Measurements from ENCODE around the gene PIEZO1.

PIEZO1 gene

GRCh38 chr16:88817785-88818574 lies 33.0 kb upstream of the PIEZO1 start:
- DNase-seq (ENCODE audit: low read depth in 2 of 2) = no peak

- no peak for DNase-seq (ENCODE audit: low read depth in 2 of 2)
Observed at GRCh38 chr16:88816736-88817535, 31.9 kb upstream of the PIEZO1 start.

DNA sequence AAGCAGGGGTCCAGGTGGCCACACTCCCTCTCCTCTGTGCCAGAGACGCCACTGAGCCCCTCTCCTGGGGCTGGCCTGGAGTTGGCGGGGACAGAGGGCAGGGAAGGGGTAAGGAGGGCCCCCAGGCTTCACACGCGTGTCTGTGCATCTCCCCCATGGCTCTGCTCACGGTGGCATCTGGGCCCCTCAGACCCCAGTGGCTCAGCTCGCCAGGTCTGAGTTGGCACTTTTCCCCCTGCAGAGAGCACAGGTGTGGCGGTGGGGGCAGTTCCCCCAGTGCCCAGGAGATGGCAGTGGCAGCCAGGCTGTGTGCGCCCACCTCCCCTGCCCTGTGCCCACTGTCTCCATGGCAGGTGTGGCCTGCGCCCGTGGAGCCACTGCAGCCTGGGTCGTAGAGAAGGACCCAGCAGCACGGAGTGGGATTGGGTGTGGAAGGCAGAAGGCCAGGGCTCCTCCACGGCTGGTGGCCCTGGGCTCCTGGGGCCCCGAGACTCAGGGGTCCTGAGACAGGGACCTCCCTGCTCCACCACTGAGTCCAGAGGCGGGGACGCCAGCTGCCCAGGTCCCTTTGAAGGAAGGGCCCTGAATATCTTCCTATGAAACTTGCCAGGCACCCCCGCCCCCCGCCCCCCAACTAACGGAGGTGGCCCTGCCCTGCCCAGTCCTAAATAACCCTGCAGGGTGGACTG lies 31.0 kb upstream of the PIEZO1 start:
- no peak for DNase-seq (ENCODE audit: low read depth in 2 of 2)

GRCh38 chr16:88815227-88815626 lies 30.2 kb upstream of the PIEZO1 start:
- no peak for DNase-seq (ENCODE audit: low read depth in 2 of 2)

DNA sequence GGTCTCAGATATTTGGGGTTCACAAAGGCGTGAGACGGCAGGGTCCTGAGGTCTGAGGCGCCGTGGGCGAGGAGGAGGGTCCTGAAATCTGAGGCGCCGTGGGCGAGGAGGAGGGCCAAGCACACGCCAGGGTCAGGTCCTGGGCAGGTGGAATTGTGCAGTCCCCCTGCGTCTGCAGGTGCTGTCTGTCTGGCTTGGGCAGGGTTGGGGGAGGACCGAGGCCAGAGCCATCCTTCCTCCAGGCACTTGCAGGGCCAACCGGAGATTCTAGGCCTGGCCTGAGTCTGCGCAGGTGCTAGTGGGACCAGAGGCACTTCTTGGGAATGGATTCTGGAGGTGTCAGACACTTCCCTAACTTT lies 29.1 kb upstream of the PIEZO1 start:
- no peak for DNase-seq (ENCODE audit: low read depth in 2 of 2)

- DNase-seq (ENCODE audit: low read depth in 2 of 2) = no peak
Observed at GRCh38 chr16:88813269-88814143, 28.5 kb upstream of the PIEZO1 start.

- no peak for DNase-seq (ENCODE audit: low read depth in 2 of 2)
Observed at GRCh38 chr16:88812513-88813268, 27.7 kb upstream of the PIEZO1 start.

GRCh38 chr16:88811769-88812512 lies 26.9 kb upstream of the PIEZO1 start, which contains the start of gene APRT:
Gene APRT, minus strand, starts transcription at chr16:88811928. Its CDS starts 29 bp downstream, at chr16:88811899.
- peak; percentile 97 to 98 for DNase-seq (ENCODE audit: low read depth in 2 of 2)

GRCh38 chr16:88810912-88811768 lies 26.1 kb upstream of the PIEZO1 start:
- no peak for DNase-seq (ENCODE audit: low read depth in 2 of 2)

DNA sequence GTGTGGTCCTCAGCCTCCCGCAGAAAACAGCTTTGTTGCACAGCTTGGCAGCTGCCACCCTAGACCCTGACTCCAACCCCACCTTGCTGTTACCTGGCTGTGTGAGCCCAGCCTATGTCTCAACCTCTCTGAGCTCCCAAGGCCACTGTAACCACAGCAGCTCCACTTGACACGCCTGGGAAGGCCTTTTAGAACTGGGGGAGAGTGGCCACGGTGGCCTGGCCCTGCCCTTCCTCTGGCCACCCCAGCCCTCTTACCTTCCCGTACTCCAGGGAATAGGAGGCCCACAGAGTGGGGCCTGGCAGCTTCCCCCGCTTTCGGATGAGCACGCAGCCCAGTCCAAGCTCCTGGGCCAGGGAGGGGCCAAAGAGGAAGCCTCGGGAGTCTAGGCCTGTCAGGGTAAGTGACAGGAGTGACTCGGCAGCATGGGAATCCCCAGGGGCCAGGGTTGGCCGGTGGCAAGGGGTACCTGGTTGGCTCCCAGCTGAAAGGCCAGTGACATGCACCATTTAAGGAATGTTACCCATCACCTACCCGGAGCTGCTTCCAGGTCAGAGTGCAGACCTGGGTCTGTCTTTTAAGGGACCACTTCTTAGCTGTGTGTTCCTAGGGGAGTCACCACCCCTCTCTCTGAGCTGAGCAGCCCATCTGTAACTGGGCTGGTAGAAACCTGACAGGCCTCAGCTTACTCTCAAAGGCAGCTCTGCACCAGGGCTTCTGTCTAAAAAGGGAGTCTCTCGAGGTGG lies 25.3 kb upstream of the PIEZO1 start:
- no peak for DNase-seq (ENCODE audit: low read depth in 2 of 2)

DNA sequence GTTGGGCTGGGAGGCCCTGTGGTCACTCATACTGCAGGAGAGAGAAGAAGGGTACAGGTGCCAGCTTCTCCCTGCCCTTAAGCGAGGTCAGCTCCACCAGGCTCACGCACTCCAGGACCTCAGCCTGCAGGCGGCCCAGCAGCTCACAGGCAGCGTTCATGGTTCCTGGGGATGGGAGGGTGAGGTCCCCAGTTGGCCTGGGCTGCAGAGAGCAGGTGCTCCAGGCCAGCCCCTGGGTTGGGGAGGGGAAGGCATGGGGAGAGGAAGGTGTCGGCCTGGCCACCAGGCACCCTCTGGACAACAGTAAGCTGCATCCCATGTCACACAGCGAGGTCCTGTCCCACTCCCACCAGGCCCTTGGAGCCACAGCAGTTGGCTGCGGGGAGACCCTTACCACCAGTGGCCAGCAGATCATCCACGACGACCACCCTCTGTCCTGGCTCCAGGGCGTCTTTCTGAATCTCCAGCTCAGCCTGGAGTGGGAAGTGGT lies 24.7 kb upstream of the PIEZO1 start:
- DNase-seq (ENCODE audit: low read depth in 2 of 2) = no peak

- no peak for DNase-seq (ENCODE audit: low read depth in 2 of 2)
Observed at GRCh38 chr16:88809068-88809675, 24.2 kb upstream of the PIEZO1 start.

DNA sequence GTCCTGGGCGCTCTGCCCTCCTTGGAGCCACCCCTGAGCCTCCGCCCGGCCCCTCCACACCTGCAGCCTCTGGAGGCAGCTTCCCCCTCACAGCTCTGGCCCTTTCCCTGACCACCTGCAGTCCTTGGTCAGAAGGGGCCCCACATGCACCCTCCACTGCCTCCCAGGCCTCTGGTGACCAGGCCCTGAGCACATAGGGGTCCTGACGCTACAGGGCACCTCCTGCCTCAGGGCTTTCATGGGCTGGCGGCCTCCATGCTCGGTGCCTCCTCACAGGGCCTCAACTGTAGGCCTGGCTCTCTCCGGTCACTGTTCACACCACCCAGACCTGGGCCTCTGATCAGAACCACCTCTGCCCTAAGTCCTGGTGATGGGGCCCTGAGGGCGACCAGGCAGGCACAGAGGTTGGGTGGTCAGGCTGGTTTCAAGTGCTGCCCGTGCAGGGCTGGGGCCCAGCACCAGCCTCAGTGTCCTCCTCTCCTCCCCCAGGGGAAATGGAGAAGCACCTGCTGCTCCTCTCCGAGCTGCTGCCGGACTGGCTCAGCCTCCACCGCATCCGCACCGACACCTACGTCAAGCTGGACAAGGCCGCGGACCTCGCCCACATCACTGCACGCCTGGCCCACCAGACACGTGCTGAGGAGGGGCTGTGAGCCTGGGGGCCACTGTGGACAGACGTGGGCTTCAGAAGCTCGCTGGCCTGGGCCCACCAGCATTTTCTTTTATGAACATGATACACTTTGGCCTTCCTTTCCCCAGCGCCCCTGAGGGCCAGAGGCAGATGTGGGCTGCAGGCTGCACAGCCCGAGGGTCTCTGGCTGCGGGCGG lies 22.8 kb upstream of the PIEZO1 start:
- DNase-seq (ENCODE audit: low read depth in 2 of 2) = peak in 1 of 2 donors; percentile 15

- no peak for DNase-seq (ENCODE audit: low read depth in 2 of 2)
Observed at GRCh38 chr16:88807142-88807625, 22.2 kb upstream of the PIEZO1 start.

- no peak for DNase-seq (ENCODE audit: low read depth in 2 of 2)
Observed at GRCh38 chr16:88806491-88807111, 21.6 kb upstream of the PIEZO1 start.

DNA sequence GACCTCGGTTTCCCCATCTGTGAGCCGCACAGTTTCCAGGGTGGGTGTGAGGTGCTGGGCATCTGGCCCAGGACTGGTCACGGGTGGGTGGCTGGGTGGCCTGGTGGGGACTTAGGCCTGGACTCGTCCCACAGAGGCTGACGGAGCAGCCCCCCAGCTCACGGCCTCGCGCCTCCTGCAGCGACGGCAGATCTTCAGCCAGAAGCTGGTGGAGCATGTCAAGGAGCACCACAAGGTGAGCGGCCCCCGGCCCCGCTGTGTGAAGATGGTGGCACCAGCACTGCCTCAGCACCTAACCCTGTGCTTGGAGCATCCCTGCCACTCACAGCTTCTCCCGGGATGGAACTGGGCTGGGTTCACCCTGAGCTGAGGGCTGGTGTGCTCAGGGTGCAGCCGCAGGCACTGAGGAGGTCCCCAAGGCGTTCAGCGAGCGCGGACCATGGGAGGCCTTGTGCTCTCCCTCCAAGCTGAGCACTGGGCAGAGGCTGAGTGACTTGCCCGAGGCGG lies 20.9 kb upstream of the PIEZO1 start:
- DNase-seq (ENCODE audit: low read depth in 2 of 2) = no peak

All from activated CD4-positive, alpha-beta T cell treated with anti-CD3 and anti-CD28 coated beads for 24 hours (primary cell).